Lower leg skin (tissue), 3 donors: ENCODE measurements around the gene ZNF488.

Experiments
- POLR2A ChIP-seq, 2 donors: fragments of 450-650 bp; IDR thresholded peaks; one replicate each; pipeline ENCODE4 v1.6.1; 2016 to 2017; ENCODE audit warnings: antibody characterized with exemption in 2 of 2, mild to moderate bottlenecking in 1 of 2, moderate library complexity in 1 of 2
- TF ChIP-seq, protein P1 (sequence below), 3 donors: fragments of 450-650 bp; IDR thresholded peaks; one replicate each; pipeline ENCODE4 v1.5.1; 2016; ENCODE audit warnings: antibody characterized with exemption in 3 of 3, mild to moderate bottlenecking in 3 of 3, moderate library complexity in 2 of 3

DNA sequence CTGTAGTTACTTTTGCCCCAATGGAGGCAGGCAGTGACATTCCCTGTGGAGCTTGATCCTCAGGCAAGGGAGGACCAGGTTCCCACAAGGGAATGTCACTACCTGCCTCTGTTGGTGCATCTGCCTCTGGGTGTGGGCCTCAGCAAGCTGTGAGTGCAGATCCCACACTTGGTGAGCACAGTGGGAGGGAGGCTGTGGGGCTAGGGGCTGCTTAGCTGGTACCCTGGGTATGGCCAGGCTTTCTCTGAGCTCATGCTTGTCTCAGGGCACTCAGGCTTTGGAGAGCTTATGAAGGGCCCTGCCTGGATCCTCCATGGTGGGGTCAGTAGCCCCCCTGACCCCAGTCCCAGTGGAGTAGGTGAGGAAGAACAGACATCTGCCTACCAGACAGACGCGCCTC lies 16.2 kb upstream of the ZNF488 start:
- TF ChIP-seq POLR2A (IDR thresholded peaks at IDR 0.05) = no peak
- TF ChIP-seq, protein P1, sequence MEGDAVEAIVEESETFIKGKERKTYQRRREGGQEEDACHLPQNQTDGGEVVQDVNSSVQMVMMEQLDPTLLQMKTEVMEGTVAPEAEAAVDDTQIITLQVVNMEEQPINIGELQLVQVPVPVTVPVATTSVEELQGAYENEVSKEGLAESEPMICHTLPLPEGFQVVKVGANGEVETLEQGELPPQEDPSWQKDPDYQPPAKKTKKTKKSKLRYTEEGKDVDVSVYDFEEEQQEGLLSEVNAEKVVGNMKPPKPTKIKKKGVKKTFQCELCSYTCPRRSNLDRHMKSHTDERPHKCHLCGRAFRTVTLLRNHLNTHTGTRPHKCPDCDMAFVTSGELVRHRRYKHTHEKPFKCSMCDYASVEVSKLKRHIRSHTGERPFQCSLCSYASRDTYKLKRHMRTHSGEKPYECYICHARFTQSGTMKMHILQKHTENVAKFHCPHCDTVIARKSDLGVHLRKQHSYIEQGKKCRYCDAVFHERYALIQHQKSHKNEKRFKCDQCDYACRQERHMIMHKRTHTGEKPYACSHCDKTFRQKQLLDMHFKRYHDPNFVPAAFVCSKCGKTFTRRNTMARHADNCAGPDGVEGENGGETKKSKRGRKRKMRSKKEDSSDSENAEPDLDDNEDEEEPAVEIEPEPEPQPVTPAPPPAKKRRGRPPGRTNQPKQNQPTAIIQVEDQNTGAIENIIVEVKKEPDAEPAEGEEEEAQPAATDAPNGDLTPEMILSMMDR (IDR thresholded peaks at IDR 0.05) = no peak
